CD4-positive, alpha-beta memory T cell (primary cell): ENCODE measurements around the gene GRIFIN. TPM values are rescaled to one million over a fixed set of nuclear protein-coding genes. Genes with fewer than 3 reads are reported as not detected.
"Not testable (repeated sequence)": the region's sequence is repeated elsewhere in the genome, so short reads cannot be mapped to it uniquely, and the experiment has no call there.

Source experiments
- CTCF ChIA-PET: fragments of 350-600 bp; sonication (Branson Sonifier 250); formaldehyde crosslinking; loops from one replicate; lab custom pipeline; 2021; ENCODE audit warnings: inconsistent platforms; ENCODE audit not compliant: partially characterized antibody; lab: Charles Lee
- POLR2A ChIA-PET: fragments of 350-600 bp; sonication (Branson Sonifier 250); formaldehyde crosslinking; loops from one replicate; lab custom pipeline; 2021; ENCODE audit not compliant: partially characterized antibody; lab: Charles Lee
- DNase-seq, 5 donors: peaks; one replicate each; pipeline versions ENCODE4 v3.0.0 to v3.0.0-alpha.2; 2020 to 2022; ENCODE audit warnings: mixed read lengths in 1 of 5
- H3K27ac ChIP-seq: one replicate; pipeline ENCODE4 v1.7.0; 2013; ENCODE audit warnings: low read depth, low read length
- H3K27me3 ChIP-seq: 2 replicates; pipeline ENCODE4 v1.7.0; 2013; ENCODE audit warnings: mild to moderate bottlenecking, low read length, moderate library complexity; ENCODE audit not compliant: insufficient read depth
- H3K36me3 ChIP-seq: 2 replicates; pipeline ENCODE4 v1.7.0; 2013; ENCODE audit warnings: mild to moderate bottlenecking, low read length, moderate library complexity; ENCODE audit not compliant: insufficient read depth
- H3K4me1 ChIP-seq: 2 replicates; pipeline ENCODE4 v1.7.0; 2013; ENCODE audit warnings: mild to moderate bottlenecking, low read length, moderate library complexity; ENCODE audit not compliant: insufficient read depth
- H3K4me3 ChIP-seq, 2 donors: one replicate each; pipeline ENCODE4 v1.7.0; 2013; ENCODE audit warnings: low read length in 2 of 2, mild to moderate bottlenecking in 1 of 2
- H3K9me3 ChIP-seq, 2 donors: one replicate each; pipeline ENCODE4 v1.7.0; 2013; ENCODE audit warnings: low read length in 2 of 2, control low read depth in 1 of 2; ENCODE audit not compliant: control insufficient read depth in 1 of 2
- H3K27ac Mint-ChIP-seq, 7 donors: one replicate each; pipeline ENCODE4 v1.8.0; 2020 to 2021; ENCODE audit warnings: mixed read lengths in 7 of 7, mild to moderate bottlenecking in 6 of 7, inconsistent platforms in 3 of 7, moderate library complexity in 3 of 7
- H3K27me3 Mint-ChIP-seq, 2 donors: one replicate each; pipeline ENCODE4 v1.8.0; 2020 to 2021; ENCODE audit warnings: mixed read lengths in 2 of 2
- H3K36me3 Mint-ChIP-seq, 2 donors: one replicate each; pipeline ENCODE4 v1.8.0; 2020 to 2021; ENCODE audit warnings: mixed read lengths in 2 of 2, inconsistent platforms in 1 of 2, mild to moderate bottlenecking in 1 of 2
- H3K4me1 Mint-ChIP-seq, 4 donors: one replicate each; pipeline ENCODE4 v1.8.0; 2020 to 2021; ENCODE audit warnings: mixed read lengths in 4 of 4, mild to moderate bottlenecking in 1 of 4
- H3K4me3 Mint-ChIP-seq, 8 donors: one replicate each; pipeline ENCODE4 v1.8.0; 2020 to 2021; ENCODE audit warnings: mixed read lengths in 8 of 8, mild to moderate bottlenecking in 7 of 8, moderate library complexity in 6 of 8, inconsistent platforms in 3 of 8
- H3K9me3 Mint-ChIP-seq, 8 donors: one replicate each; pipeline ENCODE4 v1.8.0; 2020 to 2021; ENCODE audit warnings: mixed read lengths in 8 of 8, mild to moderate bottlenecking in 5 of 8, inconsistent platforms in 3 of 8, moderate library complexity in 1 of 8
- intact Hi-C: fragments of 100-400 bp; cut with micrococcal nuclease; formaldehyde crosslinking; loops from one replicate; pipeline ENCODE4 v1.15.1; 2023
- polyA plus RNA-seq, 2 donors: library from polyadenylated mRNA; unstranded; fragments of 300-500 nt; fragmentation: Illumina TruSeq; gene quantifications; one replicate each; pipeline ENCODE4 v1.2.3, GENCODE V29; 2021
- total RNA-seq, 2 experiments: library from RNA; stranded (reverse); gene quantifications; one replicate each; pipeline ENCODE4 v1.2.3, GENCODE V29; 2021

GRIFIN gene
- total and polyA plus RNA-seq, 4 experiments from 2014 or later = not detected

DNA sequence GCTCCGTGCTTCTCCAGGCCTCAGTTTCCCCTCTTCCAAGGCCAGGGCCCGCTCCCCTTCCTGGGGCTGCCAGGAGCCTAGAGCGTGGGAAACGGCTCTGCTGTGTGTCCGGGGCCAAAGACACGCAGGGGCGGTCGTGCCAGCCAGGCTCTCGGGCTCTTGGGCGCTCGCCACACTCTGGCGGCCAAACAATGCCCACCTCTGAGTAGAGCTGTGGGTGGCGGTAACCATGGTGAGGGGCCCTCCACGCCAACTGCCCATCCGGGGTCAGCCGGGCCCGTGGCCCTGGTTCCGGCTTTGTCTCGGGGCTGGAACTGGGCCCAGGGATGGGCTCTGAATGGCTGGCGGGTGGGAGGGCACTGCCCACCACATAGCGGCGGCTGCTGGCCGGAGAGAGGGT, 16.0 kb downstream of the GRIFIN start:
- Mint-ChIP-seq H3K4me3 (no peak overlapping the region), H3K27me3 (peaks cover 0 to 4% of the 10 kb centered on the region in 2 donors), H3K36me3 (no peaks in the 10 kb centered on the region), H3K4me1 (peaks cover 3 to 9% (median 7%) of the 10 kb centered on the region in 4 donors), H3K27ac (no peak overlapping the region), H3K9me3 (peaks cover 0 to 2% (median 0%) of the 10 kb centered on the region in 8 donors)
- intact Hi-C loops = no loop called here
- ChIA-PET POLR2A (interaction anchor here (1.1 kb wide), 1 partner anchor 27 kb away, joined by 3 read pairs; no protein-coding TSS in a partner anchor), CTCF (interaction anchor here (1.0 to 2.6 kb wide), 2 partner anchors 9 kb away, joined by 4 to 14 read pairs; no protein-coding TSS in a partner anchor)
- no peaks in the 10 kb centered on the region for H3K9me3 ChIP-seq
- H3K27me3 ChIP-seq = no peaks in the 10 kb centered on the region
- H3K4me3 ChIP-seq = no peak overlapping the region
- no peaks in the 10 kb centered on the region for H3K36me3 ChIP-seq
- no peak overlapping the region for H3K27ac ChIP-seq
- H3K4me1 ChIP-seq = peaks cover 8% of the 10 kb centered on the region
- no peak for DNase-seq

DNA sequence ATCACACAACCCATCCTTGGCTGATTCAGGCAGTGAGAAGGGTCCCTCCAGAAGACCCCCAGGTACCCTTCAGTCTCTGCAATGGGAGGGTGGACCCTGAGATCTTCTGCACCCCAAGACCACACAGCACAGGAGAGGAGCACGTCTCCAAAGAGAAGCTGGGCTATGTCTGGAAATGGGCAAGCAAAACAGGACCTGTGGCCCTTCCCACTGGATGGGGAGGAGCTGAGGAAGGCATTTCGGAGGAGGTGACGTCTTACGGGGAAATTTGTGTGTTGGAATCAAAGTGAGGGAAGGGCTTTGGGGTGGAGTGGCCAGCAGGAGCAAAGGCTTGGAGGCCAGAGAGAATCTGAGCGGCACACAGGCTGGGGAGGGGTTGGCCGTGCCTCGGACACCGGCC, 16.5 kb downstream of the GRIFIN start:
- Mint-ChIP-seq H3K36me3 (no peaks in the 10 kb centered on the region), H3K27ac (no peak overlapping the region), H3K4me3 (no peak overlapping the region), H3K9me3 (peaks cover 0 to 4% (median 0%) of the 10 kb centered on the region in 8 donors), H3K27me3 (peaks cover 0 to 4% of the 10 kb centered on the region in 2 donors), H3K4me1 (peaks cover 3 to 9% (median 7%) of the 10 kb centered on the region in 4 donors)
- ChIA-PET POLR2A (no interaction called here), CTCF (interaction anchor here (1.0 to 2.6 kb wide), 3 partner anchors 9 to 10 kb away, joined by 4 to 14 read pairs (median 4); no protein-coding TSS in a partner anchor)
- intact Hi-C loops = no loop called here
- H3K27me3 ChIP-seq = no peaks in the 10 kb centered on the region
- no peak overlapping the region for H3K4me3 ChIP-seq
- H3K27ac ChIP-seq = no peak overlapping the region
- no peaks in the 10 kb centered on the region for H3K9me3 ChIP-seq
- H3K4me1 ChIP-seq = peaks cover 8% of the 10 kb centered on the region
- H3K36me3 ChIP-seq = no peaks in the 10 kb centered on the region
- DNase-seq = no peak

DNA sequence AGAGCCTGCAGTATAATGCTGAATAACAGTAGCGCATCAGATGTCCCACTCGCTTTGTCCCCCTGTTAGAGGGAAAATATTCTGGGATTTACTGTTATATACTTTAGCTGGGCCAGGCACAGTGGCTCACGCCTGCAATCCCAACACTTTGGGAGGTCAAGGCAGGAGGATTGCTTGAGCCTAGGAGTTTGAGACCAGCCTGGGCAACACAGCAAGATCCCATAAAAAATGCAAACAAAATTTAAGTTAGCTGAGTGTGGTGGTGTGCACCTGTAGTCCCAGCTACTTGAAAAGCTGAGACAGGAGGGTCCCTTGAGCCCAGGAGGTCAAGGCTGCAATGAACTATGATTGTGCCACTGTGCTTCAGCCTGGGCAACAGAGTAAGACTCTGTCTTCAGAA, 22.3 kb downstream of the GRIFIN start:
- intact Hi-C loops, H3K4me3 Mint-ChIP-seq, H3K27ac ChIP-seq, DNase-seq, H3K27ac Mint-ChIP-seq, H3K9me3 Mint-ChIP-seq, H3K36me3 Mint-ChIP-seq, H3K27me3 ChIP-seq, H3K9me3 ChIP-seq, H3K27me3 Mint-ChIP-seq, H3K4me3 ChIP-seq, POLR2A ChIA-PET, H3K36me3 ChIP-seq: not testable (repeated sequence)
- CTCF ChIA-PET = interaction anchor here (2.0 to 5.7 kb wide), 2 partner anchors 15 to 257 kb away, joined by 10 to 79 read pairs; no protein-coding TSS in a partner anchor
- peaks cover 5 to 18% (median 10%) of the 10 kb centered on the region in 4 donors for H3K4me1 Mint-ChIP-seq
- H3K4me1 ChIP-seq = peaks cover 18% of the 10 kb centered on the region

DNA sequence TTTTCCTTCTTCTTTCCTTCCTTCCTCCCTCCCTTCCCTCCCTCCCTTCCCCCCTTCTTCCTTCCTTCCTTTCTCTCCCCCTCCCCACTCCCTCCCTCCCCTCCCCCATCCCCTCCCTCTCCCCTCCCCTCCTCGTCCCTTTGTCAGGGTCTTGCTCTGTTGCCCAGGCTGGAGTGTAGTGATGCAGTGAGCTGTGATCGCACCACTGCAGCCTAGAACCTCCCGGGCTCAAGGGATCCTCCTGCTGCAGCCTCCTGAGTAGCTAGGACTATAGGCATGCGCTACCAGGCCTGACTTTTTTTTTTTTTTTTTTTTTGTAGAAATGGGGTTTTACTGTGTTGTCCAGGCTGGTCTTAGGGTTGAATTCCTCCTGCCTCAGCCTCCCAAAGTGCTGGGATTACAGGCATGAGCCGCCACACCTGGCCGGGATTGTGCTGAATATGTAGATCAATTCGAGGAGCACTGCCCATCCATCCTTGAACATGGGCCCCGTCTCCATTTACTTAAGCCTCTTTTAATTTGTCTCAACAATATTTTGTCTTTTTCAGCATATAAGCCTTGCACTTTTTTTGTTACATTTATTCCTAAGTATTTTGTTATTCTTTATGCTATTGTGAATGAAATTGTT, 23.4 kb downstream of the GRIFIN start:
- Histone ChIP-seq H3K9me3 (no peaks in the 10 kb centered on the region), H3K27me3 (no peaks in the 10 kb centered on the region), H3K27ac (no peak overlapping the region), H3K4me3 (no peak overlapping the region), H3K4me1 (peaks cover 12% of the 10 kb centered on the region), H3K36me3 (no peaks in the 10 kb centered on the region)
- Mint-ChIP-seq H3K36me3 (no peaks in the 10 kb centered on the region), H3K27ac (peak overlapping the region in 1 of 7 donors; percentile 12), H3K4me1 (peaks cover 3 to 10% (median 6%) of the 10 kb centered on the region in 4 donors), H3K27me3 (peaks cover 0 to 1% of the 10 kb centered on the region in 2 donors), H3K4me3 (peak overlapping the region in 1 of 8 donors; percentile 16), H3K9me3 (peaks cover 0 to 4% (median 0%) of the 10 kb centered on the region in 8 donors)
- ChIA-PET CTCF (interaction anchor here (0.6 to 5.7 kb wide), 8 partner anchors 16 to 324 kb away, joined by 3 to 79 read pairs (median 10); no protein-coding TSS in a partner anchor), POLR2A (interaction anchor here (1.5 to 2.1 kb wide), 2 partner anchors 56 to 257 kb away, joined by 4 to 9 read pairs; no protein-coding TSS in a partner anchor)
- DNase-seq = no peak
- intact Hi-C loops = no loop called here

DNA sequence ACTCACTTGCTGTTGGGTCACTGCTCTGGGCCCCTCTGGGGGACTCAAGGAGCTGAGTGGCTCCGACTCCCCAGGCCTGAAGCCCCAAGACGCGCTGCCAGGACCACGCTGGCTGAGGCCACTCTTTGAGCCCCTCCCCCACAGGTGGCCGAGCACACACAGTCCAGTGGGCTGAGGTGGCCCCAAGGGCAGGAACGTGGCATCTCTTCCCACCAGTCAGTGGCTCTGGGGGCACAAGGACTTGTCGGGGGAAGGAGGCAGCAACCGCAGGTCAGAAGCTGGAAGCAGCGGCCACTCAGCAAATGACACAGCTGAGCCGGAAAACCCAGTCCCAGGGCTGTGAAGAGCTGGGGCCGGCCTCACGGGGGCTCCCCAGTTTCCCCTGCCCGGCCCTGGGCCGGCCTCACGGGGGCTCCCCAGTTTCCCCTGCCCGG, 24.1 kb downstream of the GRIFIN start:
- no peak for DNase-seq
- Mint-ChIP-seq H3K9me3 (peaks cover 0 to 4% (median 0%) of the 10 kb centered on the region in 8 donors), H3K27ac (peak overlapping the region in 1 of 7 donors; percentile 46), H3K36me3 (no peaks in the 10 kb centered on the region), H3K4me3 (peak overlapping the region in 6 of 8 donors; percentile 15 to 67 (median 52)), H3K27me3 (peaks cover 0 to 1% of the 10 kb centered on the region in 2 donors), H3K4me1 (peaks cover 1 to 9% (median 5%) of the 10 kb centered on the region in 4 donors)
- Histone ChIP-seq H3K4me3 (no peak overlapping the region), H3K27ac (no peak overlapping the region), H3K4me1 (peaks cover 10% of the 10 kb centered on the region), H3K27me3 (no peaks in the 10 kb centered on the region), H3K36me3 (no peaks in the 10 kb centered on the region), H3K9me3 (no peaks in the 10 kb centered on the region)
- intact Hi-C loops = no loop called here
- POLR2A ChIA-PET = interaction anchor here (0.6 to 2.1 kb wide), 4 partner anchors 49 to 257 kb away, joined by 3 to 9 read pairs (median 4); no protein-coding TSS in a partner anchor
- CTCF ChIA-PET = interaction anchor here (0.6 to 5.7 kb wide), 12 partner anchors 13 to 325 kb away, joined by 3 to 79 read pairs (median 4); no protein-coding TSS in a partner anchor

DNA sequence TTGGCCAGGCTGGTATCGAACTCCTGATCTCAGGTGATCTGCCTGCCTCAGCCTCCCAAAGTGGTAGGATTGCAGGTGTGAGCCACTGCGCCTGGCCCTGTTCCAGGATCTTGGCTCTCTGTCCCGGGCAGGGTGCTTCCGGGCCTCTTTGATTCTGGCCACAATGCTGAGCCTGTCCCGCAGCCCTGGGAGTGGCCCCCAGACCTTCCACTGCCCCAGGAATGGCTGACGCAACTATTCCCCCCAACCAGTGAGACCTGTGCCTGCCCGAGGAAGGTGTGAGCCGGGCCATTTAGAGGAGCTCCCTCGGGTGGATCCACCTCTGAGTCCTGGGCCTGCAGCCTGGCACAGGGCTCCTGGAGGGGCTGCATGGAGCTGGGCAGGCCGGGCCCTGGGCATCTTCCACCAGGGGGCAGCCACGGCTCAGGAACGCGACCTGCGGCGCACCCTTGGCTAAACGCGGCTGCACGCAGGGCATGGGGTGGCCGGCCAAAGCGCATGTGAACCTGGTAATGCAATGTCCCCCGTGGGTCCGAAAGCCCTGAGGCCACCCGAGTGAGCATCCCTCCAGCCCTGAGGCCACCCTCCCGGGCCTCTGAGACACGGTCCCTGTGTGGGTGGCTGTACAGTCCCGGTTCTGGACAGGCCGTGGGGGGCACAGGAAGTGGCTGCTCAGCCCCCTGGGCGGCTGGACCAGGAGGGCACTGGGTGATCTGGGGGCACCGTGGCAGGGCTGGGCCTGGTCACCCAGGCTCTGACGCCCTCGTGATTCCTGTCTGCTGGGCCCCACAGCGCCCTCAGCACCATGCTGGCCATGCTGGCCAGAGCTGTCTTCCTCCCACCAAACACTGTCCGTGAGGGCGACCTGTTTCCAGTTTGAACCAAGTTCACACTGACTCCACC, 24.8 kb downstream of the GRIFIN start:
- Histone ChIP-seq H3K9me3 (no peaks in the 10 kb centered on the region), H3K4me1 (peaks cover 10% of the 10 kb centered on the region), H3K27me3 (no peaks in the 10 kb centered on the region), H3K36me3 (no peaks in the 10 kb centered on the region), H3K27ac (no peak overlapping the region), H3K4me3 (peak overlapping the region in 1 of 2 donors; percentile 32)
- DNase-seq = peak; percentile 60 to 68 (median 64)
- peak overlapping the region in 6 of 8 donors; percentile 15 to 67 (median 52) for H3K4me3 Mint-ChIP-seq
- H3K36me3 Mint-ChIP-seq = no peaks in the 10 kb centered on the region
- peaks cover 0 to 4% (median 0%) of the 10 kb centered on the region in 8 donors for H3K9me3 Mint-ChIP-seq
- peaks cover 0 to 9% (median 5%) of the 10 kb centered on the region in 4 donors for H3K4me1 Mint-ChIP-seq
- POLR2A ChIA-PET = interaction anchor here (0.6 to 2.1 kb wide), 4 partner anchors 49 to 258 kb away, joined by 3 to 9 read pairs (median 4); no protein-coding TSS in a partner anchor
- H3K27ac Mint-ChIP-seq = peak overlapping the region in 1 of 7 donors; percentile 46
- H3K27me3 Mint-ChIP-seq = no peaks in the 10 kb centered on the region
- CTCF ChIA-PET = interaction anchor here (0.6 to 5.7 kb wide), 23 partner anchors 8 to 267 kb away, joined by 3 to 79 read pairs (median 3); no protein-coding TSS in a partner anchor
- intact Hi-C loops = loop anchor here (1.0 kb wide), 2 partner anchors 18 to 258 kb away; no protein-coding TSS in a partner anchor
